T-cell (primary cell): ENCODE data around the gene UNC80. TPM values are rescaled to one million over a fixed set of nuclear protein-coding genes. Genes with fewer than 3 reads are reported as not detected.

Experiments used
- ATAC-seq, 4 experiments: fragments of 200-7000 bp in 3 of 4; fragments of 150-1000 bp in 1 of 4; cut with Tn5 transposase; replicated peaks in 1 of 4; 1 replicate in 3 of 4; 2 replicates in 1 of 4; pipeline ENCODE4 v1.10.0; 2021; ENCODE audit warnings: moderate library complexity in 3 of 4, mild to moderate bottlenecking in 2 of 4, moderate number of reproducible peaks in 1 of 4
- CTCF ChIA-PET, 2 donors: fragments of 300-600 bp; sonication (Branson Sonifier 250); formaldehyde crosslinking; loops; one replicate each; lab custom pipeline; 2022; ENCODE audit warnings: antibody characterized with exemption in 2 of 2; lab: Charles Lee
- POLR2A ChIA-PET, 2 donors: fragments of 300-600 bp; sonication (Branson Sonifier 250); formaldehyde crosslinking; loops; one replicate each; lab custom pipeline; 2022; ENCODE audit warnings: antibody characterized with exemption in 2 of 2; lab: Charles Lee
- DNase-seq, 35 experiments: peaks; one replicate each; pipeline versions ENCODE4 v3.0.0 to v3.0.0-alpha.2; 2013 to 2023
- H3K27ac ChIP-seq: one replicate; pipeline ENCODE4 v1.5.1; 2013; ENCODE audit warnings: low read length
- H3K27me3 ChIP-seq, 2 experiments: replicated peaks in 1 of 2; 1 replicate in 1 of 2; 2 replicates in 1 of 2; pipeline versions ENCODE4 v1.6.1 to v1.7.0; 2013; ENCODE audit warnings: low read length in 1 of 2, mixed read lengths in 1 of 2; ENCODE audit not compliant: control insufficient read depth in 2 of 2, insufficient read depth in 2 of 2; ENCODE audit errors: extremely low read depth in 1 of 2
- H3K36me3 ChIP-seq, 2 donors: 1 replicate in 1 of 2; 2 replicates in 1 of 2; pipeline versions ENCODE4 v1.6.1 to v1.7.0; 2013; ENCODE audit warnings: low read length in 1 of 2; ENCODE audit not compliant: control insufficient read depth in 2 of 2, insufficient read depth in 1 of 2; ENCODE audit errors: extremely low read depth in 1 of 2
- H3K4me1 ChIP-seq, 2 experiments: 1 replicate in 1 of 2; 2 replicates in 1 of 2; pipeline versions ENCODE4 v1.6.1 to v1.7.0; 2013; ENCODE audit warnings: low read length in 2 of 2, mixed read lengths in 1 of 2; ENCODE audit not compliant: insufficient read depth in 2 of 2, control insufficient read depth in 1 of 2; ENCODE audit errors: extremely low read depth in 1 of 2
- H3K4me3 ChIP-seq, 2 donors: 1 replicate in 1 of 2; 2 replicates in 1 of 2; pipeline versions ENCODE4 v1.5.1 to v1.7.0; 2013; ENCODE audit warnings: mild to moderate bottlenecking in 2 of 2, low read length in 1 of 2, moderate library complexity in 1 of 2; ENCODE audit not compliant: control insufficient read depth in 1 of 2; ENCODE audit errors: extremely low read depth in 1 of 2
- H3K9me3 ChIP-seq: 2 replicates; pipeline ENCODE4 v1.7.0; 2013
- H3K27ac Mint-ChIP-seq, 2 donors: one replicate each; pipeline ENCODE4 v1.8.0; 2020 to 2021; ENCODE audit warnings: mild to moderate bottlenecking in 2 of 2, mixed read lengths in 2 of 2
- H3K27me3 Mint-ChIP-seq, 2 donors: one replicate each; pipeline ENCODE4 v1.8.0; 2021 to 2022; ENCODE audit warnings: mixed read lengths in 2 of 2
- H3K36me3 Mint-ChIP-seq: one replicate; pipeline ENCODE4 v1.8.0; 2021; ENCODE audit warnings: mixed read lengths
- H3K4me1 Mint-ChIP-seq, 3 donors: one replicate each; pipeline ENCODE4 v1.8.0; 2020 to 2022; ENCODE audit warnings: mixed read lengths in 3 of 3, mild to moderate bottlenecking in 1 of 3
- H3K4me3 Mint-ChIP-seq, 3 donors: one replicate each; pipeline ENCODE4 v1.8.0; 2020 to 2022; ENCODE audit warnings: mild to moderate bottlenecking in 3 of 3, mixed read lengths in 3 of 3, moderate library complexity in 3 of 3
- H3K9me3 Mint-ChIP-seq, 3 donors: one replicate each; pipeline ENCODE4 v1.8.0; 2020 to 2022; ENCODE audit warnings: mixed read lengths in 3 of 3
- WGBS: methylation state at CpG from one replicate; pipeline ENCODE4 v1.1.5; 2013; ENCODE audit warnings: missing lambda C conversion rate; ENCODE audit not compliant: insufficient coverage; 5-methylcytosine and 5-hydroxymethylcytosine counted together
- total RNA-seq, 35 experiments: library from RNA in 6 of 35; stranded (reverse) in 6 of 35; fragments of 120-200 nt in 1 of 35; gene quantifications; one replicate each; pipeline versions ENCODE4 v1.2.1 to v1.2.4 and lab custom pipeline; 2013 to 2026

UNC80 gene
- total RNA-seq, 5 donors from 2014 or later (not counting 1 experiment from before 2014, with no cell fraction given): 0.09 TPM; not detected in 4

DNA sequence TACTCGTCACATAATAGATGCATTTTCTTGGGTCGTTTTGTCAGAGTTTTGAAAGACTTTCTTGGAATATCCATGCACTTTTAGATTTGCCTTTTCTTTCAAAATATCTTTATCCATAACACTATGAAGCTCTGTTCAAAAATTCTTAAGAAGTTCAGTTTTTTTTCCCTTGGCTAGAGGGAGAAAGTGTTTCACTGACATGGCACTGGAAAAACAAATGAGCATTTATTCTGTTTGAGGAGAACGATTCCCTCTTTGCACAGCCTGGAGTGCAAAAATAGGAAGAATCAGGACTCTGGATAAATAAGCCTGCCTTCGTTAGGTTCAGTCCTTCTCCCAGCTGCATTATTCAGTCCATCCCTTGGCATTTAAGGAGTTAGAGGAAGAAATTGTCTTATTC is 139.9 kb downstream of the UNC80 start:
- POLR2A ChIA-PET: no interaction called here
- no peak overlapping the region for H3K27ac ChIP-seq
- Mint-ChIP-seq H3K4me3 (no peak overlapping the region), H3K27me3 (peaks cover 6% of the 10 kb centered on the region in 2 donors), H3K9me3 (no peaks in the 10 kb centered on the region), H3K36me3 (no peaks in the 10 kb centered on the region), H3K27ac (no peak overlapping the region), H3K4me1 (no peaks in the 10 kb centered on the region)
- no peaks in the 10 kb centered on the region for H3K27me3 ChIP-seq
- CTCF ChIA-PET: interaction anchor here in 1 of 2 donors (1.2 kb wide), 1 partner anchor 12 kb away, joined by 3 read pairs; no protein-coding TSS in a partner anchor
- H3K4me3 ChIP-seq: no peak overlapping the region
- no peak for DNase-seq
- no peak for ATAC-seq
- no peaks in the 10 kb centered on the region for H3K4me1 ChIP-seq
- H3K36me3 ChIP-seq: no peaks in the 10 kb centered on the region
- WGBS: no CpG with 5 or more reads among the region's 4 CpGs
- no peaks in the 10 kb centered on the region for H3K9me3 ChIP-seq

DNA sequence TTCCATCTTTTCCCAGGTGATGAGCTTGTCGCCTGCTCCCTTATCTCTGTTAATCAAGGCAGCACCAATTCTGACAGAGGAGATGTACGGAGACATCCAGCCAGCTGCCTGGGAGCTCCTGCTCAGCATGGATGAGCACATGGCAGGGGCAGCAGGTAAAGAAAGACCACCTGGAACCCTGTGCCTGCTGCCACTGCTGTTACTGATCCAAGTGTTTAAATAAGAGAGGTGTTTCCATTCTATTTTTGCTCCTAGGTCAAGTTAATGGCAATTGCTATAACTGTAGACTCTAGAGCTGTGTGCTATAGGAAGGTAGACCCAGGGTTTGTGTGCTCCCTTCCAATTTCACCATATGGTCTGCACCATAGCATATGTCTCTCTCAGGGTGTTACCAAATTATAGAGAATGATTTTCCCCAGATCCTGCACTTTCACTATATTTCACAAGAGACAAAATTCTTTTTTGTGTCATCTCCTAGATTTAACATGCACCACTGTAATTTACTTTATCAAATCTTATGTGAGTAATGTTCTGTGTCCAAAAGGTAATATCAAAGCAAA is 142.2 kb downstream of the UNC80 start:
- Histone ChIP-seq H3K9me3 (no peaks in the 10 kb centered on the region), H3K4me3 (no peak overlapping the region), H3K27me3 (no peaks in the 10 kb centered on the region), H3K36me3 (no peaks in the 10 kb centered on the region), H3K4me1 (no peaks in the 10 kb centered on the region), H3K27ac (no peak overlapping the region)
- no peaks in the 10 kb centered on the region for H3K4me1 Mint-ChIP-seq
- ChIA-PET POLR2A (no interaction called here), CTCF (interaction anchor here in 1 of 2 donors (0.7 kb wide), 1 partner anchor 8 kb away, joined by 4 read pairs; no protein-coding TSS in a partner anchor)
- H3K36me3 Mint-ChIP-seq: no peaks in the 10 kb centered on the region
- DNase-seq (no peak), ATAC-seq (no peak)
- H3K9me3 Mint-ChIP-seq: no peaks in the 10 kb centered on the region
- H3K4me3 Mint-ChIP-seq: no peak overlapping the region
- peaks cover 6 to 11% of the 10 kb centered on the region in 2 donors for H3K27me3 Mint-ChIP-seq
- H3K27ac Mint-ChIP-seq: no peak overlapping the region
- WGBS: 90% methylated on average over 2 of the region's 2 CpGs

DNA sequence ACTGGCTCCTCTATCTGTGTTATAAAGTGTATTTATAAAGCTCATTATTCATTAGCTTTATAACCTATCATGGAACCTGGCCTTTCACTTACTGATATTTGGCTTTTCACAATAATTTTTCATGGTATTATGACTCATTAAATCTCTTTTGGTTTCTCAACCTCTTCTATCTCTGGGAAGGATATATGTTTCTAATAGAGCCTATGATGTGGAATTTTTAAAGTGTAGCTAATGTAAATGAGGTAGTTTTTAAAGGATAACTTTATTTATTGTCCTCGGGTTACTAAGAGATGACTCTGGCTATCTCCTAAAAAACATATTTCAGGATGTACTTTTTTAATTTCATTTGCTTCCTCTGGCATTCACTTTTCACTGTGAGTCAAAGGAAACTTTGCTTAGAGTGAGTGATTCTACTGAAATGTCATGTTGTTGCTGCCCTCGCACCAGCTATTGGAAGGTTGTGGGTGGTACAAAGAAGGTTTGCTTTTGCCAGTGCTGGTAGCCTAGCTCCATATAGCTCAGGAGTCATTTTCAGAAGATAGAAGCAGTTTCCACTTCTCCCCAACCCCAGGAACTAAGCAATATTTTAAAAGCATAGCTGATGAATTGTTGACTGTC is 145.6 kb downstream of the UNC80 start:
- Mint-ChIP-seq H3K9me3 (no peaks in the 10 kb centered on the region), H3K4me3 (no peak overlapping the region), H3K27me3 (peaks cover 9 to 11% of the 10 kb centered on the region in 2 donors), H3K4me1 (no peaks in the 10 kb centered on the region), H3K27ac (no peak overlapping the region), H3K36me3 (no peaks in the 10 kb centered on the region)
- H3K27me3 ChIP-seq: peaks cover 2% of the 10 kb centered on the region in 2 experiments
- H3K4me1 ChIP-seq: no peaks in the 10 kb centered on the region
- H3K27ac ChIP-seq: no peak overlapping the region
- ATAC-seq (no peak), DNase-seq (no peak)
- ChIA-PET CTCF (no interaction called here), POLR2A (no interaction called here)
- no peaks in the 10 kb centered on the region for H3K36me3 ChIP-seq
- H3K9me3 ChIP-seq: no peaks in the 10 kb centered on the region
- H3K4me3 ChIP-seq: no peak overlapping the region
- WGBS: no CpG with 5 or more reads among the region's 2 CpGs

DNA sequence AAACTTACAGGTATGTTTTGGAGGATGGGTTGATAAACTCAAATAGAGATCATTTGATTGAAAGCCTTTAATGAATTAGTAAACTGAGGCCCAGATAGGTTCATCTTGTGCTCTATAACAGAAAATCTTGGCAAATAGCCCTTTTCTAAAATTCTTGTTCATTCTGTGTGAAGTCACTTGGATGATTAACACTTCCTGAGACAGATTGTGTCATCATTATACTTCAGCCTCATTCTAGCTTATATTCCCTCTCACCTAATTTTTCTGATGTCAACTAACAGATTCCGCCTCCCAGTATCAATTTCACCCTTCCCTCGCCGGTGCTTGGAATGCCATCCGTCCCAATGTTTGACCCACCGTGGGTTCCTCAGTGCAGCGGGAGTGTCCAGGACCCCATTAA is 146.6 kb downstream of the UNC80 start:
- no peaks in the 10 kb centered on the region for H3K36me3 ChIP-seq
- H3K27me3 ChIP-seq: peaks cover 2% of the 10 kb centered on the region in 2 experiments
- 80% methylated on average over 1 of the region's 6 CpGs for WGBS
- H3K4me3 Mint-ChIP-seq: no peak overlapping the region
- H3K9me3 ChIP-seq: no peaks in the 10 kb centered on the region
- no peak overlapping the region for H3K4me3 ChIP-seq
- H3K27ac Mint-ChIP-seq: no peak overlapping the region
- H3K4me1 ChIP-seq: no peaks in the 10 kb centered on the region
- no peaks in the 10 kb centered on the region for H3K4me1 Mint-ChIP-seq
- peaks cover 11 to 12% of the 10 kb centered on the region in 2 donors for H3K27me3 Mint-ChIP-seq
- ChIA-PET POLR2A (no interaction called here), CTCF (no interaction called here)
- H3K27ac ChIP-seq: no peak overlapping the region
- H3K36me3 Mint-ChIP-seq: no peaks in the 10 kb centered on the region
- ATAC-seq: no peak
- no peaks in the 10 kb centered on the region for H3K9me3 Mint-ChIP-seq
- DNase-seq: no peak

DNA sequence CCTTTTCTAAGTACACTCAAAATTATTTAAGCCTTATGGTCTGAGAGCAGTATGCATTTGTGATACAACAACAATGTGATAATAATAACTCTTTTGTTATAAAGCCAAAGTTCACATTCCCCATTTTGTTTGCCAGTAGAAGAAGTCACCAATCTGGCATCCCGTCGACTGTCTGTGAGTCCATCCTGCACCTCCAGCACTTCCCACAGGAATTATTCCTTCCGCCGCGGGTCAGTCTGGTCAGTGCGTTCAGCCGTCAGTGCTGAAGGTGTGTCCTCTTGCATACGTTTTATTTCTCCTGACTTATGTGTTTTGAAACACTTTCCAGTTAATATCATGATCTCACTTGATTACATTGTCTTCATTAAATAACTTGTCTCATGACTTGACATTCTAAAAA is 150.5 kb downstream of the UNC80 start:
- Histone ChIP-seq H3K27me3 (peaks cover 2% of the 10 kb centered on the region in 2 experiments), H3K9me3 (no peaks in the 10 kb centered on the region), H3K27ac (no peak overlapping the region), H3K36me3 (no peaks in the 10 kb centered on the region), H3K4me3 (no peak overlapping the region), H3K4me1 (no peaks in the 10 kb centered on the region)
- ATAC-seq: no peak
- Mint-ChIP-seq H3K9me3 (no peaks in the 10 kb centered on the region), H3K27ac (no peak overlapping the region), H3K4me1 (no peaks in the 10 kb centered on the region), H3K4me3 (no peak overlapping the region), H3K36me3 (no peaks in the 10 kb centered on the region), H3K27me3 (peaks cover 5 to 10% of the 10 kb centered on the region in 2 donors)
- DNase-seq: no peak
- CTCF ChIA-PET: no interaction called here
- POLR2A ChIA-PET: no interaction called here
- 78% methylated on average over 8 of the region's 8 CpGs for WGBS

DNA sequence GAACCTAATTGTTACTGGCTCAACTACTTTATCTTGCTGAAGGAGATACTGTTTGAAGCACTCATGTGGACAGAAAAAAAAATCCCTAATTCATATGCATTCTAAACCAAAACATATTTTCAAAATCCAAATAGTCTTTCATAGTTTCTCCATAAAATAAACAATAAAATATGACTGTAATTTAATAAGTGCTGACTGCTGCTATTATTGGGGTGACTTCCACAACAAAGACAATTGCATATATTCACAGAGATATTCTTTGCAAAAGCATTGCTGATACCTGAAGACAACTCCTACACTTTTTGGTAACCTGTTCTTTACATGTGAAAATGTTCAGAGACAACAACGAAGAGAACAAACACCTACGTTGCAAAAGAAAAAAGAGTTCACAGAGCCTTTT is 157.7 kb downstream of the UNC80 start:
- ChIA-PET POLR2A (interaction anchor here in 1 of 2 donors (0.6 kb wide), 1 partner anchor 8 kb away, joined by 10 read pairs; no protein-coding TSS in a partner anchor), CTCF (no interaction called here)
- Mint-ChIP-seq H3K9me3 (no peaks in the 10 kb centered on the region), H3K27ac (no peak overlapping the region), H3K4me3 (no peak overlapping the region), H3K4me1 (no peaks in the 10 kb centered on the region), H3K36me3 (no peaks in the 10 kb centered on the region), H3K27me3 (peaks cover 6 to 7% of the 10 kb centered on the region in 2 donors)
- H3K27ac ChIP-seq: no peak overlapping the region
- ATAC-seq (no peak), DNase-seq (no peak)
- peaks cover 0 to 2% of the 10 kb centered on the region in 2 experiments for H3K27me3 ChIP-seq
- no peaks in the 10 kb centered on the region for H3K9me3 ChIP-seq
- H3K4me3 ChIP-seq: no peak overlapping the region
- no peaks in the 10 kb centered on the region for H3K36me3 ChIP-seq
- no peaks in the 10 kb centered on the region for H3K4me1 ChIP-seq
- no CpG with 5 or more reads among the region's 2 CpGs for WGBS
